Coronary artery (tissue), 2 donors: Measurements from ENCODE around the gene STRN.

ENCODE experiments used
- DNase-seq: peaks from one replicate; pipeline ENCODE4 v3.0.0-alpha.2; 2017; ENCODE audit warnings: low spot score
- H3K27ac ChIP-seq, 2 donors: fragments of 200-600 bp; sonication (generic); one replicate each; pipeline ENCODE4 v1.5.1; 2016 to 2019
- H3K4me3 ChIP-seq: fragments of 200-600 bp; sonication (generic); 2 replicates; pipeline ENCODE4 v1.5.1; 2016; ENCODE audit warnings: mild to moderate bottlenecking, moderate library complexity
- CTCF ChIP-seq: fragments of 200-600 bp; sonication (generic); IDR thresholded peaks from one replicate; pipeline ENCODE4 v1.5.1; 2019; ENCODE audit warnings: antibody characterized with exemption

Gene STRN

GRCh38 chr2:36963106-36963505 lies 3.2 kb downstream of the STRN start:
- DNase-seq: no peak
- TF ChIP-seq CTCF: no peak
- Histone ChIP-seq H3K27ac (no peak overlapping the region), H3K4me3 (no peak overlapping the region)

GRCh38 chr2:36960773-36961172 lies 5.6 kb downstream of the STRN start:
- no peak for TF ChIP-seq CTCF
- no peak overlapping the region for H3K4me3 ChIP-seq
- no peak for DNase-seq
- no peak overlapping the region for H3K27ac ChIP-seq

GRCh38 chr2:36960005-36960675 lies 6.2 kb downstream of the STRN start:
- no peak for DNase-seq
- TF ChIP-seq CTCF: no peak
- Histone ChIP-seq H3K27ac (no peak overlapping the region), H3K4me3 (no peak overlapping the region)

- Histone ChIP-seq H3K4me3 (no peak overlapping the region), H3K27ac (no peak overlapping the region)
- DNase-seq: no peak
- TF ChIP-seq CTCF: no peak
Measured at GRCh38 chr2:36954977-36955607, 11.2 kb downstream of the STRN start.

GRCh38 chr2:36952748-36953197 lies 13.6 kb downstream of the STRN start:
- DNase-seq: no peak
- H3K4me3 ChIP-seq: no peak overlapping the region
- no peak overlapping the region for H3K27ac ChIP-seq
- no peak for TF ChIP-seq CTCF

- no peak for TF ChIP-seq CTCF
- DNase-seq: no peak
- H3K27ac ChIP-seq: no peak overlapping the region
- no peak overlapping the region for H3K4me3 ChIP-seq
Measured at GRCh38 chr2:36951574-36951973, 14.8 kb downstream of the STRN start.

- no peak for DNase-seq
- Histone ChIP-seq H3K27ac (no peak overlapping the region), H3K4me3 (no peak overlapping the region)
- no peak for TF ChIP-seq CTCF
Measured at GRCh38 chr2:36951027-36951518, 15.3 kb downstream of the STRN start.
